Fibroblast of skin of right biceps (primary cell): ENCODE results near the gene HAL.
"Not testable (repeated sequence)": the region's sequence is repeated elsewhere in the genome, so short reads cannot be mapped to it uniquely, and the experiment has no call there.

Experiments
- DNase-seq: peaks from one replicate; pipeline ENCODE4 v3.0.0-alpha.2; 2013

Gene HAL

GRCh38 chr12:95972832-95973456 is 23.2 kb downstream of the HAL start:
- DNase-seq, result no peak

GRCh38 chr12:95970905-95971304 is 25.2 kb downstream of the HAL start:
- no peak for DNase-seq

- DNase-seq, result not testable (repeated sequence)
These were observed 27.0 kb downstream of the HAL start for GRCh38 chr12:95969116-95969515.

GRCh38 chr12:95967301-95967700 is 28.8 kb downstream of the HAL start:
- no peak for DNase-seq

- no peak for DNase-seq
These were observed 29.8 kb downstream of the HAL start for GRCh38 chr12:95966287-95966870.

GRCh38 chr12:95963096-95963495 is 33.0 kb downstream of the HAL start:
- no peak for DNase-seq

GRCh38 chr12:95962222-95962621 is 33.9 kb downstream of the HAL start:
- DNase-seq, result no peak

GRCh38 chr12:95960241-95960640 is 35.9 kb downstream of the HAL start:
- no peak for DNase-seq

GRCh38 chr12:95959107-95959506 is 37.0 kb downstream of the HAL start:
- DNase-seq, result peak; percentile 7

GRCh38 chr12:95956557-95957145 is 39.5 kb downstream of the HAL start:
- no peak for DNase-seq

- no peak for DNase-seq
These were observed 40.5 kb downstream of the HAL start for GRCh38 chr12:95955549-95956159.

- no peak for DNase-seq
These were observed 43.1 kb downstream of the HAL start for GRCh38 chr12:95953000-95953399.

- no peak for DNase-seq
These were observed 44.6 kb downstream of the HAL start for GRCh38 chr12:95951515-95951914.

- DNase-seq, result no peak
These were observed 46.5 kb downstream of the HAL start for GRCh38 chr12:95949477-95950206.

- DNase-seq, result no peak
These were observed 51.9 kb downstream of the HAL start for GRCh38 chr12:95944108-95944704.

GRCh38 chr12:95943330-95943842 is 52.8 kb downstream of the HAL start, which contains the start of gene AMDHD1:
Gene AMDHD1 (plus strand): TSS chr12:95943331. CDS start chr12:95943399, 68 bp downstream.
- peak; percentile 45 for DNase-seq

GRCh38 chr12:95942524-95943329 is 53.4 kb downstream of the HAL start, which contains the start of gene CCDC38:
Gene CCDC38 (minus strand): TSS chr12:95942614. CDS start chr12:95936509, 6,105 bp downstream.
- peak; percentile 64 for DNase-seq

- no peak for DNase-seq
These were observed 54.0 kb downstream of the HAL start for GRCh38 chr12:95942101-95942523.

- no peak for DNase-seq
These were observed 55.6 kb downstream of the HAL start for GRCh38 chr12:95940514-95940913.
